ENCODE data around the gene SHISA7.
"Not testable (repeated sequence)": the region's sequence is repeated elsewhere in the genome, so short reads cannot be mapped to it uniquely, and the experiment has no call there.

Gene SHISA7

DNA sequence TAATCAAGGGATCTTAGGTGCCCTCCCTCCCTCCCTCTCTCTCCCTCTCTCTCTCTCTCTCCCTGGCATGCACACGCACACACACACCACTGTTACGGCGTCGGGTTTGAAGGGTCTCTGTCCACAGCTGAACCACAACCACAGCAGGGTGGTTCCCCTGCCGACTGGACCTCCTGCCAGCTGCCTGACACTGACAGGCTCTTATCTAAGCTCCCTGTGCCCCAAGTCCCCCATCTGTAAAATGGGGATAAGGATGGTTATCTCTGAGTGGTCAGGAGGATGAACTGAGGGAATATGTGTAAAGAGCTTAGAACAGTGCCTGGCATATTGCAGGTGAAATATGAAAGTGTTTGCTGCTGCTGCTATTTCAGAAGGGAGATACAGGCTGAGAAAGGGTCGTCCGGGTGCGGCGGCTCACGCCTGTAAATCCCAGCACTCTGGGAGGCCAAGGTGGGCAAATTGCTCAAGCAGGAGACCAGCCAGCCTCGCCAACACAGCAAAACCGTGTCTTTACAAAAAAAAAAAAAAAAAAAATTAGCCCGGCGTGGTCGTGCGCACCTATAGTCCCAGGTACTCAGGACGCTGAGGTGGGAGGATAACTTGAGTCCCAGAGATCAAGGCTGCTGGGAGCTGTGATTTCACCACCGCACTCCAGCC lies 852 bp upstream of the SHISA7 start:
- DNase-seq = no peak

DNA sequence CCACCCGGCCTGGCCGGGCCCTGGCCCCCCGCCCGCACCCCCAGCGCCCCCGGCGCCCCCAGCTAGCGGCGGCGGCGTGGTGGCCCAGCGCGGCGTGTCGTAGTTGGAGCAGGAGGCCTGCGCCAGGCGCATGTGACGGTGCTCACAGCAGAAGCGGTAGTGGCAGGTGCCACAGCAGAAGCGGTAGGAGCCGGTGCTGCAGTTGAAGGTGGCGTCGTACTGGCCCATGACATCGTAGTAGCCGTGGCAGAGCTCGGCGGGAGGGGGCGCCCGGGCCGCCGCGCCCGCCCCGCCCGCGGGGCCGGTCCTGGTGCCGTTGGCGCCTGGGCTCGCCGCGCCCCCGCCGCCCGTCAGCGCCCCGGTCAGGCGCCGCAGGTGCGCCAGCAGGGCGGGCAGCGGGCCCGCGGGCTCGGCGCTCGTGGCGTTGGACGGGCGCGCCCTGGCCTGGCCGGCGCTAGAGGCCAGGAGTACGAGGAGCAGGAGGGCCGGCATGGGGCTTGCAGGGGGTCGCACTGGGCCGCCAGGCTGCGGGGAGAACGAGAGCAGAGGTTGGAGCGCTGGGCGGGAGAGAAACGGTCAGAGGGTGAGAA lies 633 bp downstream of the SHISA7 start:
- DNase-seq = no peak

DNA sequence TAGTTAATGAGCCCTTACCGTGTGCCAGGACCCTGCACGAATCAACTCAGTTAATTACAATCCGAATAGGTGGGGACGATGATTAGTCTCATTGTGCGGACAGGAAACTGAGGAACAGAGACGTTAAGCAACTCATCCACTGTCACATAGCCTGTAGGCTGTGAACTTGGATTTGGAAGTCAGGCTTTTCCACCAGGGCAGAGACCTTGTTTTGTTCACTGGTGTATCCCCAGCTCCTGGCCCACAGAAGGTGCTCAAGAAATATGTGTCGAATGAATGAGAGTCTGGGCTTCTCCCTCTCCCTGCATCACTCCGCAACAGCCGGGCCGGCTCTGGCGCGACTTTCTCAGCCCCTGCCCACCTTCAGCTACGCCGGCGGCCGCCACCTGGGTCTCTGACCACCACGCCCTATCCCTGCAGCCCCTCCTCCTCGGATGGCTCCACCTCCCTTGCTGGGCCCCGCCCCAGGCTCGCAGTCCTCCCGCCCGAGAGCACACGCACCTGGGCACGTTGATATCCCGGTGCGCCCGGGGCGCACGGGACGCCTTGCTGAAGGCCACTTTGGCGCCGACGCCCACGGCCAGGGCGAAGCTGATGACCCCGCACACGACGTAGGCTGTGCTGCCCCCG lies 1.3 kb downstream of the SHISA7 start:
- no peak for DNase-seq

DNA sequence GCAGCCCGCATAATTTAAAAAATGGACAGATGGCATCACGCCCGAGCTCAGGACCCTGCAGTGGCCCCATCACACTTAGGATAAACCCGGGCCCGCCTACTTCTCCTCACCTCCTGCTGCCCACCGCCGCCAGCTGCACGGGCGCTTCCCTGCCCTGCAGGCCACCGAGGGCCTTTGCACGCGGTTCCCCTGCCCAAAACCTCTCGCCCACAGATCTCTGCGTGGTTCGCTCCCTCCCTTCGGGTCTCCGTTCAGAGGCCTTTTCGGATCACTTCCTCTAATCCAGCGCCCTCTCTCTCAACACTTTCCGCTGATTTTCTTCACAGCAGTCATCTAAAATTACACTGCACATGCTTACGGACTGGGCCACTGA lies 1.8 kb downstream of the SHISA7 start:
- DNase-seq = no peak

DNA sequence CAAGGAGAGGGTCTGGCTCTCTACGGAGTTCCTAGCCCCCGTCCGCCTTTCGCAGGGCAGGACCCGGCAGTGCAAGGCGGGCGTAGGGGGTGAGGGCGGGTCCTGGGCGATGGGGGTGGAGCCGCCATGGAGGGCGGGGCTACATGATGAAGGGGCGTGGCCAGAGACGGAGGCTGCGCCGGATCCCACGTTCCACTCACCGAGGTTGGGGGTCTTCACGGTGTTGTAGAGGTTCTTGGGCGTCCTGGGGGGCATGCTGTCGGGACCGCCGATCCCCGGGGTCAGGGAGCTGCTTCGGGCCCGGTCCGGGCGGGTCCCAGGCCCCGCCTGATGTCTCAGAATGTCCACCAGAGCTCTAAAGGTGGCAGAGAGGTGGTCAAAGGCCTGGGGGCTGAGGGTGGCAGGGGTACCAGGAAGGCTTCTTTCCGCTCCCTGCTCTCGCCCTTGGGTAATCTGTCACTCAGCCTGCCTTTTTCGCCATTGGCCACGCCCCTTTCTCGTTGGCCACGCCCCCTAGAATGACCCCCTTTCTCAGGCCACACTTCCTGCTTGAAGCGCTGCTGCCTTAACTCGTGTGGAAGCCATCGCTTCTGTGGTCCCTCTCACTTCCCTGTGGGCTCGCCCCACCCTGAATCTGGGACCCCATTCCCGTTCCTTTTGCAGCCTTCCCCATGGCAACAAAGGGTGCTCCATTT lies 2.5 kb downstream of the SHISA7 start:
- DNase-seq = no peak

DNA sequence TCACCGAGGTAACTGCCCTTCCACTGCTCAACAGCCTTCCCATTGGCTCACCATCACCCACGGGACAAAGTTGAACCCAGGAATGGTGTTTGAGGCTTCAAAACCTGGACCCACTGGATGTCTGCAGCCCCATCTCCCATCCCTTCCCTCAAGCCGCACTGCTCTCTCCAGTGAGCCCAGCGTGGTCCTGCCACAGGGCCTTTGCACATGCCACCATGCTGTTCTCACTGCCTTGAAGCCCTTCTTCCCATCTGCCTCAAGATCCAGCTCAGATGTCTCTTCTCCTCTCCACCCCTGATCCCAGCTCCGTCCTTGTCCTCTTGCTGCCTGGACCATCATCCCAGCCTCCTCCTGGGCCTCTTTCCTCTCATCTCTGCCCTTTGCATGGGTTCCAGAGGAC lies 4.0 kb downstream of the SHISA7 start:
- DNase-seq = no peak

DNA sequence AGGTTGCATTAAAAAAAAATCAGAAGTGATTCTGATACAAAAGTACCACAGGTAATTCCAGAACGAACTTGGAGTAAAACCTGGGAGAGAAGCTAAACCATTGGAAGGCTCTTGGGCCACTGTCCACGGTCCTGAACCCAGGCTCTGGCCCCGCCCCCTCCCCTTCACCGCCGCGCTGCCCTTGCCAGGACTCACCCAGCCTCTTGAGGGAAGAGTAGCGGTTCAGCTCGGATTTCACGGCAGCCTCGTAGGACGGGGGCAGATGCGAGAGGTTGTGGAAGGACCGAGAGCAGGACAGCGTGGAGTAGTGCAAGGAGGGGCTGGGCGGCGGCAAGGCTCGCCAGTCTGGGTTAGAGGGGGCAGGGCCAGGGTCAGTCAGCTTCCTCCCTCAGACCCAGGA lies 5.7 kb downstream of the SHISA7 start:
- DNase-seq = peak; percentile 85

DNA sequence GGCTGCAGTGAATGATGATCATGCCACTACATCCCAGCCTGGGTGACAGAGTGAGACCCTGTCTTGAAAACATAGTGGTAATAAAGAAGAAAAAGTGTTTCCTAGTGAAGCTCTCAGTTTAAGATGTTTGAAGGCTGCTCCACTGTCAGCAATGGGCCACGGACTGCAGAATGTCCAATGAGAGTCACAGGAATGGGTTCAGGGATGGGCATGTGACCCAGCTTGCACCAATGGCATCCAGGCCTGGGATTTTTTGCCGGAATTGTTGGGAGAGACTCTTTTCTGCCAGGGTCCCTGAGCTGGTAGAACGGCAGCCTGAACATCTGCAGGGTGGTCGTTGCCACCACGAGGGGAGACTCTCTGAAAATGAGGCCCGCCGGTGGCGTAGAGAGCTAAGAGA lies 6.3 kb downstream of the SHISA7 start:
- DNase-seq = no peak

DNA sequence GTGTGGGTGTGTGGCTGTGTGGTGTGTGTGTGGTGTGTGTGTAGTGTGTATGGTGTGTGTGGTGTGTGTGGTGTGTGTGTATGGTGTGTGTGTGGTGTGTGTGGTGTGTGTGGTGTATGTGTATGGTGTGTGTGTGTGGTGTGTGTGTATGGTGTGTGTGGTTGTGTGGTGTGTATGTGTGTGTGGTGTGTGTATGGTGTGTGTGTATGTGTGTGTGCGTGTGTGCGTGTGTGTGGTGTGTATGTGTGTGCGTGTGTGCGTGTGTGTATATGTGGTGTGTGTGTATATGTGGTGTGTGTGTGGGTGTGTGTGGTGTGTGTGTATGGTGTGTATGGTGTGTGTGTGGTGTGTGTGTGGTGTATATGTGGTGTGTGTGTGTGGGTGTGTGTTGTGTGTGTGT lies 8.1 kb downstream of the SHISA7 start:
- no peak for DNase-seq

DNA sequence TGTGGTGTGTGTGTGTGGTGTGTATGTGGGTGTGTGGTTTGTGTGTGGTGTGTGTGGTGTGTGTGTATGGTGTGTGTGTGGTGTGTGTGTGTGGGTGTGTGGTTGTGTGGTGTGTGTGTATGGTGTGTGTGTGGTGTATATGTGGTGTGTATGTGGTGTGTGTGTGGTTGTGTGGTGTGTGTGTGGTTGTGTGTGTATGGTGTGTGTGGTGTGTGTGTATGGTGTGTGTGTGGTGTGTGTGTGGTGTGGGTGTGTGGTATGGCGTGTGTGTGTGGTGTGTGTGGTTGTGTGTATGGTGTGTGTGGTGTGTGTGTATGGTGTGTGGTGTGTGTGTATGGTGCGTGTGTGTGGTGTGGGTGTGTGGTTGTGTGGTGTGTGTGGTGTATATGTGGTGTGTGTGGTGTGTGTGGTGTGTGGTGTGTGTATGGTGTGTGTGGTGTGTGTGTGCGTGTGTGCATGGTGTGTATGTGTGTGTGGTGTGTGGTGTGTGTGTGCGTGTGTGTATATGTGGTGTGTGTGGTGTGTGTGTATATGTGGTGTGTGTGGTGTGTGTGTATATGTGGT lies 8.7 kb downstream of the SHISA7 start:
- no peak for DNase-seq

DNA sequence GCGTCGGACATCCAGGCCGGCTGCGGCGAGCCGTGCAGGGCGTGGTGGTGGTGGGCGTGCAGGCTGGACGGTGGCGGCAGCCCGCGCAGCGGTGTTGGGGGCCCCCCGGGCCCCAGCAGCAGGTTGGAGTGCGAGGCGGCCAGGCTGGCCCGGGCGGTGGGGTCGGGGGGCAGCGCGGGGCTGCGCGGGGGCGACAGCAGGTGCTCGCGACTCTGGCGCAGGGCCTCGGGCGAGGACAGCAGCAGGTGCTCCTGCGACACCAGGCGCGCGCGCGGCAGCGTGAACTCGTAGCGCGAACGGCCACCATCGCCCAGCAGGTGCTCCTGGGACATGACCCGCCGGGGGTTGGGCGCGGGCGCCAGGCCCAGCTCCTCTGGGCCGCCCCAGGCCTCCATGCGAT lies 9.8 kb downstream of the SHISA7 start:
- no peak for DNase-seq

DNA sequence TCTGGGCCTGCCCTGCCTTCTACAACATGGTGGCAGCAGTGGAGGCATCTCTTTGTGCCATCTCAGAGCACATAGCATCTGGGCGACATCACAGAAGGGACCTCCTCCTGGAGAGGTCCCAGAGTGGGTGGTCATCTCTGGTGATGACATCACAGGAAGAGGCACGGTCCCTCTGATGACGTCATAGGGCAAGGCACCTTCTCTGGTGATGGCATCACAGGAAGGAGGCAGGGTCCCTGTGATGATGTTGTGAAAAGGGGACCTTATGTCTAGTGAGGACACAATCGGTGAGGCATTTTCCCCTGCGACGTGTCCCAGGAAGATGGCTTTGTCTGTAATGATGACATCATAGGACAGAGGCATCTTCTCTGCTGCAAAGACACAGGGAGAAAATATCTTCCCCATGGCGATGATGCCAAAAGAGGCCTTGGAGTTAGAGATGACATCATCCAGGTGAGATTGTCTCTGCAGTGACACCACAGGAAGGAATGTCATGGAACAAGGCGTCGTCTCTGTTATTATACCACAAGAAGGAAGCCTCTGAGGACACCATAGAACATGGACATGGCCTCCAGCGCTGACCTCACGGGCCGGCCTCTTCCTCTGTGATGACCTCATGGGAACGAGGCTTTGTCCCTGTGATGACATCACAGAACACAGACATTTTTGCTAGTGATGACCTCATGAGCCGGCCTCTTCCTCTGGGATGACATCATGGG lies 10.7 kb downstream of the SHISA7 start:
- DNase-seq = no peak

DNA sequence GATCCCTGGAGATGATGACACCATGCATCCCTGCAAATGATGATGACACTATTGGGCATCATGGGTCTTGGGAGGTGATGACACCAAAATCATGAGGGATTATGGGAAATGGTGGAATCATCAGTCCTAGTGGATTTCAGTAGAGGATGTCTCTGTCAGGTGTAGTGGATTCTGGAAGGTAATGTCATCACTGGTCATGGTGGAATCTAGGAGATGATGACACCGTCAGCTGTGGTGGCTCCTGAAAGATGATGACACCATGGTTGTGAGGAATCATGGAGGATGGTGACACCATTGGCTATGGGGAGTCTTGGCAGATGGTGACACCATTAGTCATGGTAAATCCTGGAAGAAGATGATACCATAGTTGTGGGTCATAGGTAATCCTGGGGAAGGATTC lies 11.9 kb downstream of the SHISA7 start:
- no peak for DNase-seq

DNA sequence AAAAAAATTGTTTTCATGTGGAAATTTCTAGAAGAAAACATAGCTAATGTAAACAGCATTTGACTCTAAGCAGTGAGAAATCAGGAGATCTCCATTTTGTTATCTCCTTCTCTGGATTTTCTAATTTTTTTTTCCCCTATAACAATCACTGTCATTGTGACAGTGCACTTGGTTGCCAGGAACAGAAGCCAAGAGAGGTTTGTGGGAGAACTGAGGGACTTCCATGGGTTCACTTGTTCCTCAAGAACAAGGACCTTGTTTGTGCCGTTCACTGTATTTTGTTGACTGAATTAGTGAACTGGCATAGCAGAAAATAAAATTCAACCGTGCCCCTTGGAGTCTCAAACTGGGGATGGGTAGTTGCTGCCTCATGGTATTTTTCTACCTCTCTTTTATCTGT lies 17.1 kb downstream of the SHISA7 start:
- no peak for DNase-seq

DNA sequence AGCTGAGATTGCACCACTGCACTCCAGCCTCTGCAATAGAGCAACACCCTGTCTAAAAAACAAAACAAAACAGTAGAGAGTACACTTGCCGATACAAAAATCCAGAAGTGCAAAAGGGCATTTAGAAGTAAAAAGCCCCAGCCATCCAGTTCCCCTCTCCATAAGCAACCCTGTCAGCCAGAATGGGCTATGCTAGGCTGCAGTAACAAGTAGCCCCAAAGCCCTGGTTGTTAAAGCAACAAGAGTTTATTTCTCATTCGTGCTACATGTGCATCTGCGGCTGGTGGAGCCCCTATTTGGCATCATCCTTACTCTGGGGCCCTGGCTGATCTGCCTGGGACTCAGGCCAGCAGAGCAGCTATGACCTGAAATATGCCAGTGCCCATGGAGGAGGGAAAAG lies 18.6 kb downstream of the SHISA7 start:
- no peak for DNase-seq

DNA sequence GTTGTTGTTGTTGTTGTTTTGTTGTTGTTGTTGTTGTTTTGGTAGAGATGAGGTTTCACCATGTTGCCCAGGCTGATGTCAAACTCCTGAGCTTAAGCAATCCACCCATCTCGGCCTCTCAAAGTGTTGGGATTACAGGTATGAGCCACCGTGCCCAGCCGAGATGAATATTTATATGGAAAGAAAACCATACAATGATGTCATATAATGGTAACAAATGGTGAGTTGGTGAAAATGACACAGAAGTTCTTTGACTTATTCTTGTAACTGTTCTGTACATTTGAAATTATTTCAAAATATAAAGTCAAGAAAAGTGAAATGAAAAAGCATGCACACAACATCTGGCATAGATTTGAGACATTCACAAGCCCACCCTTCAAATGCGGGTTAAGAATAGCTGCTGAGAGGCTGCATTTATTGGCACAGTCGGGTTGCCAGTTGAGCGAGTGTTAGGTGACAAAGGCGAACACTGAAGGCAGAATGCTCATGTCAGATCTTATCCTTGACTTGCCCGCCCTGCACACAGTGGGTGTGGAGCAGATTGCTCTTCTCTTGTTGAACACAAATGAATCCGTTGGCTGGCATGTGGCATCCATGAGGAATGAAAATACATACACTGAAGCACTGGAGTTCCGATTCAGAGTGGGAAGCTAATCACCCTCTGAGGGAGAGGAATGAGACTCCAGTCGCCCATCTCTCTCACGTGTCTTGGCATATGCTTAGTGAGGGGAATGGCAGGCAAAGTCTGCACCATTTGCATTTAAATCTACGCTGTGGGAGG lies 19.7 kb downstream of the SHISA7 start:
- no peak for DNase-seq

DNA sequence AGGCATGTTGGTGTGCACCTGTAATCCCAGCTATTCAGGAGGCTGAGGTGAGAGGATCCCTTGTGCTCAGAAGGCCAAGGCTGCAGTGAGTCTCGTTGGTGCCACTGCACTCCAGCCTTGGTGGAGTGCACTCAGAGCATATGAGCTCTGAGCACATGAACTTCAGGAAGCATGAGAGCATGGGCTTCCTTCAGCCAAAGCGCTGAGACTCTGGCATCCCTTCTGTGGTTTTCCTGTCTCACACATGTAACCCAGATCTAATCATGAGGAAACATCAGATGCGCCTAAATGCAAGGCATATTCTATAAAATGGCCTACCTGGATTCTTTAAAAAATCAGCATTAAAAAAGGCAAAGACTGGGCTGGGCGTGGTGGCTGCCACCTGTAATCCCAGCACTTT lies 21.8 kb downstream of the SHISA7 start:
- DNase-seq = not testable (repeated sequence)

DNA sequence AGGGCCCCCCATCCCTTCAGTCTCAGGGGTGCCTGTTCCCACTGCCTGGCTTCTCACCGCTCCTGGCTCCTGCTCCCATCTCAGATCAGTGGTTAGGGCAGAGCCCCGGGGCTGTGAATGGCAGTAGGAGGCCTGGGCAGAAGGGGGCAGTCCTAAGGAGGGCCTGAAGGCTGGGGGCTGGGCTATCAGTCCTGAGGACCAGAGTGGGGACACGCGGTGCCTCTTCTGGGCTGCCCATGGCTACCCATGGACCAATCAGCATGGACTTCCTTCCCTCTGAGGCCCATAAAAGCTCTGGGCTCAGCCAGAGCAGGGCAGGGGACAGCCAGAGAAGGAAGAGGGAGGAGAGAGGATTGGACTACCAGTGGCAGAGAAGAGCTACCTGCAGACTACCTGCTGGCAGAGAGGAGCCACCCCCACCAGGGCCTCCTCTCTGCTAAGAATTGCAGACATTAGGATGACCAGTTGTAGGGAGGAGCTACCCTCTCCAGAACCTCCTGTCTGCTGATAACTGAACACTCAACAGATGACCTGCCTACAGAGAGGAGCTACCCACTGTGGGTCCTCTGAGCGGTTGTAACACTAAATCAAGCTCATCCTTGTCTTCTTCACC lies 23.4 kb downstream of the SHISA7 start:
- no peak for DNase-seq

DNA sequence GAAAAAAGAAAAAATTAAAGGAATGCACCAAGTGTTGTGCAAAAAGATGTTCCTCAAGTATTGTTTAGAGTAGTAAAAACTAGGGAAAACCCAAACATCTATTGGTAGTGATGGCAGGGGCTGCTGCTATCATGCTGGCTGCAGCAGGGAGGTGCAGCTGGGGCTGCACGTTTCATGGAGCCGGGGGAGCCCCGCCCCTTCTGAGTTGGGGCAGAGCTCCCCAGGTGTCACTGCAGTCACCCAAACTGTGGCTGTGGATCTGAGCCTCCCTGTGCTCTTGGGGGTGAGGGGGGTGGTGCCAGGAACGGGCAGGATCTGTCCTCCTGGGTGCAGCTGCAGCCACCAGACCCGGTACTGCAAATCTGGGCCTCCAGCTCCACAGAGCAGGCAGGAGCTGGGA lies 24.0 kb downstream of the SHISA7 start:
- no peak for DNase-seq

DNA sequence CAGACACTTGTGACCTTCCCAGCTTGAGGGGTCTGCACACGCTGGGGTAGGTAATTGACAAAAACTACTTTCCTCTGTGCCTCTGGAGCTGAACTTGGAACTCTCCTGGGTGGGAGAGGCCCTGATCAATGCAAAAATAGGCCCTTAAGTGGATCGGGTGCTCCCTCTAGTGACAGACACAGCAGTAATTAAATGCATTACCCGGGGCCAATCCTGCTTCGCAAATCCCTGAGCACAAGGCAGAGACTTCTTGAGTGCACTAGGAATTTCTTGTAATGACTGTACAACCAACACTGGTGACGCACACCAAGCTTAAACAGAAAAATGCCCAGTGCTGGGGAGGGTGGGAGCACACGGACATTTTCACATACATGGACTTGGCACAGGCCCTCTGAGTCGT lies 24.9 kb downstream of the SHISA7 start:
- DNase-seq = peak; percentile 70

DNA sequence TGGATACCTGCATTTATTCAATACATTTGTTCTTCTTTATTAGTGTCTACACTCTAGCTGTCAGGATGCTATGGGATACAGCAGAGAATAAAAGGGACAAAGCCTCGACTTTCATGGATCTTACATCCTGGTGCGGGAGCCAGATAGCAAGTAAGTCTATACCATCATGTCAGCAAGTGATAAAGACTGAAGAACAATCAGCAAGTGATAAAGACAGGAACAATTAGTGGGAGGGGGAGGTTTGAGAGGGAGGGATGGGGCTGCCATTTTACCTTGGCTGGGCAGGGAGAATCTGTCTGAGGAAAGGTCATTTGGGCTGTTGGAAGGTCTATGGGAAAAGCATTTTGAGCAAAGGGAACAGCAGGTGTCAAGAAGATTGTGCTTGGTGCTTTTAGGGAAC lies 32.9 kb downstream of the SHISA7 start:
- DNase-seq = no peak

DNA sequence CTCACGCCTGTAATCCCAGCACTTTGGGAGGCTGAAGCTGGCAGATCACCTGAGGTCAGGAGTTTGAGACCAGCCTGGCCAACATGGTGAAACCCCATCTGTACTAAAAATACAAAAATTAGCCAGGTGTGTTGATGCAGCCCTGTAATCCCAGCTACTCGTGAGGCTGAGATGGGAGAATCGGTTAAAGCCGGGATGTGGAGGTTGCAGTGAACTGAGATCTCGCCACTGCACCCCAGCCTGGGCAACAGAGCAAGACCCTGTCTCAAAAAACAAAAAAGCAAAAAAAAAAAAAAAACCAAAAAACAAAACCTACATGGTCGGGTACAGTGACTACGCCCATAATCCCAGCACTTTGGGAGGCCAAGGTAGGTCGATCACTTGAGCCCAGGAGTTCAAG lies 33.9 kb downstream of the SHISA7 start:
- not testable (repeated sequence) for DNase-seq
